SU-DHL-6 (cell line): ENCODE results near the gene UQCC5.

ENCODE experiments used
- H2AFZ ChIP-seq: fragments of 200-600 bp; sonication (generic); 2 replicates; pipeline ENCODE4 v1.6.1; 2014; ENCODE audit warnings: low read depth, mild to moderate bottlenecking, moderate library complexity, mixed read lengths, antibody characterized with exemption, low read length; ENCODE audit not compliant: severe bottlenecking
- H3F3A ChIP-seq: fragments of 200-600 bp; shearing (Covaris generic); 2 replicates; pipeline ENCODE4 v1.6.0; 2016; ENCODE audit warnings: antibody characterized with exemption, mild to moderate bottlenecking; ENCODE audit not compliant: insufficient read depth
- H3K27ac ChIP-seq: fragments of 200-600 bp; sonication (generic); 2 replicates; pipeline ENCODE4 v1.5.1; 2016; ENCODE audit warnings: low read depth, mild to moderate bottlenecking, low read length, moderate library complexity, mixed read lengths
- H3K27me3 ChIP-seq: fragments of 200-600 bp; sonication (generic), shearing (Covaris generic); 2 replicates; pipeline ENCODE4 v1.6.0; 2014; ENCODE audit warnings: mild to moderate bottlenecking, low read length
- H3K36me3 ChIP-seq: fragments of 200-600 bp; sonication (generic); 2 replicates; pipeline ENCODE4 v1.6.1; 2014; ENCODE audit warnings: mild to moderate bottlenecking, low read length, mixed read lengths
- H3K4me2 ChIP-seq: fragments of 300-600, 200-600 bp; shearing (Covaris generic), sonication (generic); 2 replicates; pipeline ENCODE4 v1.6.0; 2014; ENCODE audit warnings: low read length, low read depth, mild to moderate bottlenecking; ENCODE audit not compliant: poor library complexity, severe bottlenecking
- H3K4me3 ChIP-seq: fragments of 200-600 bp; sonication (generic); 2 replicates; pipeline ENCODE4 v1.5.1; 2014; ENCODE audit warnings: antibody characterized with exemption, low read length, mild to moderate bottlenecking, mixed read lengths; ENCODE audit not compliant: insufficient read depth, poor library complexity, severe bottlenecking
- H3K79me2 ChIP-seq: fragments of 200-600 bp; sonication (generic); 2 replicates; pipeline ENCODE4 v1.6.1; 2014; ENCODE audit warnings: mild to moderate bottlenecking, low read length, moderate library complexity; ENCODE audit not compliant: insufficient read depth
- H3K9ac ChIP-seq: fragments of 200-600 bp; sonication (generic); 2 replicates; pipeline ENCODE4 v1.7.0; 2014; ENCODE audit warnings: mild to moderate bottlenecking, low read length
- H3K9me2 ChIP-seq: fragments of 200-600 bp; sonication (generic); replicated peaks from 2 replicates; pipeline ENCODE4 v1.6.1; 2014; ENCODE audit warnings: low read length; ENCODE audit not compliant: insufficient read depth
- H3K9me3 ChIP-seq: fragments of 200-600 bp; sonication (generic); 2 replicates; pipeline ENCODE4 v1.6.1; 2014; ENCODE audit warnings: low read length, mixed read lengths; ENCODE audit not compliant: insufficient read depth
- H4K20me1 ChIP-seq: fragments of 200-600 bp; sonication (generic); 2 replicates; pipeline ENCODE4 v1.6.1; 2014; ENCODE audit warnings: low read depth, mild to moderate bottlenecking, antibody characterized with exemption, low read length, moderate library complexity, mixed read lengths
- EZH2phosphoT487 ChIP-seq: fragments of 200-600 bp; sonication (generic), shearing (Covaris generic); conservative IDR thresholded peaks from 2 replicates; pipeline ENCODE4 v1.6.1; 2018; ENCODE audit warnings: mild to moderate bottlenecking, antibody characterized with exemption, low read length, moderate library complexity, mixed read lengths
- TF ChIP-seq, protein P1 (sequence below): fragments of 200-600 bp; sonication (generic); IDR thresholded peaks from one replicate; pipeline ENCODE4 v1.5.1; 2017; ENCODE audit warnings: antibody characterized with exemption, mild to moderate bottlenecking, low read length, moderate library complexity; ENCODE audit not compliant: insufficient read depth, poor library complexity, severe bottlenecking

Gene UQCC5

DNA sequence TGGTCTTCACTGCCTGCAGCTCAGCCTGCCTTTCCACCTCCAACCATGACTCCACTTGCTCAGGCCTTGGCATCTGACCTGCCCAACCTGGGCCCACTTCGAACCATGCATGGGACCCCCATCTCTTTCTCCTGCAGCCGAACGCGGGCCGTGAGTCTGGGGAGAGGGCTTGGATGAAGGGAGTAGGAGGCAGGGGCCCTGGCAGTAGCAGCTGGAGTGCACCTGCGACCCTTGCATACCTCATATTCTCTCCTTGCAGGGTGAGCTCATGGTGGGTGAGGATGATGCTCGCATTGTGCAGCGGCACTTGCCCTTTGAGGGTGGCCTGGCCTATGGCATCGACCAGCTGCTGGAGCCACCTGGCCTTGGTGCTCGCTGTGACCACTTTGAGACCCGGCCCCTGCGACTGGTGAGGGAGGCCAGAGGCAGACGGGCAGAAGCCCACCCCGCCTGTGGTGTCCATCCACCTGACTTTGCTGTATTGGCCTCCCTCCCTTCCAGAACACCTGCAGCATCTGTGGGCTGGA is 16.2 kb upstream of the UQCC5 start:
- no peaks in the 10 kb centered on the region for H3K9me2 ChIP-seq
- H3F3A ChIP-seq, result no peaks in the 10 kb centered on the region
- no peaks in the 10 kb centered on the region; the same call in 1 of the 2 replicates for H3K36me3 ChIP-seq
- H3K27ac ChIP-seq, result no peak overlapping the region
- no peak overlapping the region for H3K9ac ChIP-seq
- no peak overlapping the region for H2AFZ ChIP-seq
- TF ChIP-seq, protein P1, sequence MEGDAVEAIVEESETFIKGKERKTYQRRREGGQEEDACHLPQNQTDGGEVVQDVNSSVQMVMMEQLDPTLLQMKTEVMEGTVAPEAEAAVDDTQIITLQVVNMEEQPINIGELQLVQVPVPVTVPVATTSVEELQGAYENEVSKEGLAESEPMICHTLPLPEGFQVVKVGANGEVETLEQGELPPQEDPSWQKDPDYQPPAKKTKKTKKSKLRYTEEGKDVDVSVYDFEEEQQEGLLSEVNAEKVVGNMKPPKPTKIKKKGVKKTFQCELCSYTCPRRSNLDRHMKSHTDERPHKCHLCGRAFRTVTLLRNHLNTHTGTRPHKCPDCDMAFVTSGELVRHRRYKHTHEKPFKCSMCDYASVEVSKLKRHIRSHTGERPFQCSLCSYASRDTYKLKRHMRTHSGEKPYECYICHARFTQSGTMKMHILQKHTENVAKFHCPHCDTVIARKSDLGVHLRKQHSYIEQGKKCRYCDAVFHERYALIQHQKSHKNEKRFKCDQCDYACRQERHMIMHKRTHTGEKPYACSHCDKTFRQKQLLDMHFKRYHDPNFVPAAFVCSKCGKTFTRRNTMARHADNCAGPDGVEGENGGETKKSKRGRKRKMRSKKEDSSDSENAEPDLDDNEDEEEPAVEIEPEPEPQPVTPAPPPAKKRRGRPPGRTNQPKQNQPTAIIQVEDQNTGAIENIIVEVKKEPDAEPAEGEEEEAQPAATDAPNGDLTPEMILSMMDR, result no peak
- no peak for TF ChIP-seq EZH2phosphoT487
- H3K9me3 ChIP-seq, result no peaks in the 10 kb centered on the region
- no peak overlapping the region for H3K4me3 ChIP-seq
- H3K4me2 ChIP-seq, result no peak overlapping the region
- no peaks in the 10 kb centered on the region for H4K20me1 ChIP-seq
- H3K27me3 ChIP-seq, result no peaks in the 10 kb centered on the region
- H3K79me2 ChIP-seq, result no peaks in the 10 kb centered on the region

DNA sequence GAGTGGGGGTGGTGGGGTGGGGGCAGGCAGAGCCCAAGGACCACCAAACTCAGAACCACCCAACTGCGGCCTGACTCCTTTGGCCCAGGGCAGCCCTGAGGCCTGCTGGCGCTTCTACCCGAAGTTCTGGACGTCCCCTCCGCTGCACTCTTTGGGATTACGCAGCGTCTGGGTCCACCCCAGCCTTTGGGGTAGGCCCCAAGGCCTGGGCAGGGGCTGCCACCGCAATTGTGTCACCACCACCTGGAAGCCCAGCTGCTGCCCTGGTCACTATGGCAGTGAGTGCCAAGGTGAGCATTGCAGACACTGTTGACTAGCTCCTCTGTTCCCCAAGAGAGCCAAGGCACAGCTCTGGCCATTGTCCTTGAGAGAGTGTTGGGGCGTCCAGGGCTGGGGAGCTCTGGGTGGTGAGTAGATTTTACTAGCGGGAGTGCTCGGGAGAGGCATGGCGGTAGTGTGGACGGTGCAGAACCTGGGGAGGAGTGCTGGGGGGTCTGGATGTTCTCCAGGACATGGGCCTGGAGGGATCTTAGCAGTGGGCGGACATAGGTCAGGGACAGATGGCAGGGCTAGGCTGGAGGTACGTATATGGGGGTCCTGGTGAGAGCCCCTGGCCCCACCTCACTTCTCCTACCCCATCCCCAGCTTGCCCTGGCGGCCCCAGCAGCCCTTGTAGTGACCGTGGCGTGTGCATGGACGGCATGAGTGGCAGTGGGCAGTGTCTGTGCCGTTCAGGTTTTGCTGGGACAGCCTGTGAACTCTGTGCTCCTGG is 15.5 kb upstream of the UQCC5 start:
- Histone ChIP-seq H2AFZ (no peak overlapping the region), H4K20me1 (no peaks in the 10 kb centered on the region), H3K27me3 (no peaks in the 10 kb centered on the region), H3K4me3 (no peak overlapping the region), H3K79me2 (no peaks in the 10 kb centered on the region), H3K27ac (no peak overlapping the region), H3K9ac (no peak overlapping the region), H3K9me3 (no peaks in the 10 kb centered on the region), H3F3A (no peaks in the 10 kb centered on the region), H3K36me3 (no peaks in the 10 kb centered on the region; the same call in 1 of the 2 replicates), H3K9me2 (no peaks in the 10 kb centered on the region), H3K4me2 (no peak overlapping the region)
- TF ChIP-seq, protein P1, result no peak
- no peak for TF ChIP-seq EZH2phosphoT487

DNA sequence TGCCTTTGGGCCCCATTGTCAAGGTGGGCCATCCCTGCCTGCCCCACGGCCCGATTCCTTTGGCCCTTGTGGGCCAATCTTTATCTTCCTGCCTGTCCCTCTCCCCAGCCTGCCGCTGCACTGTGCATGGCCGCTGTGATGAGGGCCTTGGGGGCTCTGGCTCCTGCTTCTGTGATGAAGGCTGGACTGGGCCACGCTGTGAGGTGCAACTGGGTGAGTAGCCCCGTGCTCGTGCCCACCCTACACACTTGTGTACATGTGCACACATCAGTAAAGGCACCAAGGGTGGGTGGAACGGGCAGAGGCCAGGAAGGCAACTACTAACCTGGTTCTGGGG is 14.9 kb upstream of the UQCC5 start:
- no peaks in the 10 kb centered on the region for H3K9me3 ChIP-seq
- H3K4me3 ChIP-seq, result no peak overlapping the region
- H3K9me2 ChIP-seq, result no peaks in the 10 kb centered on the region
- H3K27ac ChIP-seq, result no peak overlapping the region
- no peak overlapping the region for H3K9ac ChIP-seq
- H3K27me3 ChIP-seq, result no peaks in the 10 kb centered on the region
- H2AFZ ChIP-seq, result no peak overlapping the region
- H3K79me2 ChIP-seq, result no peaks in the 10 kb centered on the region
- TF ChIP-seq EZH2phosphoT487, result no peak
- TF ChIP-seq, protein P1, result no peak
- no peaks in the 10 kb centered on the region for H4K20me1 ChIP-seq
- no peaks in the 10 kb centered on the region; the same call in 1 of the 2 replicates for H3K36me3 ChIP-seq
- H3K4me2 ChIP-seq, result no peak overlapping the region
- no peaks in the 10 kb centered on the region for H3F3A ChIP-seq
